HG02588 (cell line): Measurements from ENCODE around the gene ERBIN.
"Not testable (repeated sequence)": the region's sequence is repeated elsewhere in the genome, so short reads cannot be mapped to it uniquely, and the experiment has no call there.

ENCODE experiments used
- ATAC-seq: cut with Tn5 transposase; IDR thresholded peaks from one replicate; pipeline ENCODE4 v1.9.1; 2021; ENCODE audit warnings: mild to moderate bottlenecking, moderate library complexity; ENCODE audit not compliant: unreplicated experiment

ERBIN gene

GRCh38 chr5:65961633-65962032 is 35.3 kb downstream of the ERBIN start:
- peak; percentile 96 for ATAC-seq

DNA sequence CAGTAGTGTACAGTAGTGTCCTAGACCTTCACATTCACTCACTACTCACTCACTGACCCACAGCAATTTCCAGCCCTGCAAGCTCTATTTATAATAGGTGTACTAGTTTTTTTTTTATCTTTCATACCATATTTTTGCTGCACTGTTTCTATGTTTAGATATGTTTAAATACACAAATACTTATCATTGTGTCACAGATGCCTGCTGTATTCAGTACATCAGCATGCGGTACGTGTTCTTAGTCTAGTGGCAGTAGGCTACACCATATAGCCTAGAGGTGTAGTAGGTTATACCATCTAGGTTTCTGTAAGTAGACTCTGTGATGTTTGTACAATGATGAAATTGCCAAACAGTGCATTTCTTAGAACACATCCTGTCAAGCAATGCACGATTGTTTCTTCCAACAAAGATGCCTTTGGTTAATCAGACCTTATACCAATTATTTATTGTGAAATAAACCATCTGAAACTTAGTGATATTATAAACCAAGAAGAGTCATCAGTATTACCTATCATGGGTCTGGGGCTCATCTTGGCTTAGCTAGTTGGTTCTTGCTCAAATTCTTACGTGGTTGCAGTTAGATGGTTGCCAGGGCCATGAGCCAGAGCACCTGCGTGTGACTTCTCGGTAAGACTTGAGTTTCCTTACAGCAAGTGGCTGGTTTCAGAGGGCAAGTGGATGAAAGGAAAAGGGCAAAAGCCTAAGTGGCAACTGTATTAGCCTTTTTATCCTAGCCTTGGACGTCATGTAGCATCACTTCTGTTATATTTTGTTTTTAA is 41.1 kb downstream of the ERBIN start:
- ATAC-seq: no peak

GRCh38 chr5:65969539-65970393 is 43.4 kb downstream of the ERBIN start:
- no peak for ATAC-seq

- ATAC-seq: no peak
These were observed 44.3 kb downstream of the ERBIN start for GRCh38 chr5:65970481-65971367.

DNA sequence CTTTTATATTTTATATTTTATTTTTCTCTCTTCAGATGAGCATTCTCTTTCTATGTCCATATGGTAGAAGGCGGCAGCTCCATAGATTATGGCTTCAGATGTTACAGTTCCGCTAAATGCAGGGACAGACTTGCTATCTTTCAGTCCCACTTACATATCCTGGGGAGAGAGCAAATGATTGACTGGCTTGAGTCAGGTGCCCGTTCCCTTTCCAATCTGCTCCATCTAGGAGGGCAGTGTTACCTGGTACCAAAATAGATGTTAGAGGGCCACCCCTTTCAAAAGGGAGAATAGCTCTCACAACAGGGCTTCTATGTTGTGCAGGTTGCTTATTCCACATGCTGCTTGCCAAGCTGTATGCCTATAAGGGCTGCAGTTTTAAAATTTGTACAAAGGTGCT is 45.3 kb downstream of the ERBIN start:
- ATAC-seq: no peak

DNA sequence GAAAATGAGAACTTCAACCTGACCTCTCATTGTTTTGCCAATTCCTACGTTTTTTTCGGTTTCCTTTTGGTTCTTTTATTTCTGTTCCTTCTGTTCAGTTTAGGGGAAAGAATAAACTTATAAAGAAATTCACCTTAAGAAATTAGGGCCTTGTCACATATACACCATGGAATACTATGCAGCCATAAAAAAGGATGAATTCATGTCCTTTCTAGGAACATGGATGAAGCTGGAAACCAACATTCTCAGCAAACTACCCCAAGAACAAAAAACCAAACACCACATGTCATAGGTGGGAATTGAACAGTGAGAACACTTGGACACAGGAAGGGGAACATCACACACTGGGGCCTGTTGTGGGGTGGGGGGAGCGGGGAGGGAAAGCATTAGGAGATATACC is 46.5 kb downstream of the ERBIN start:
- not testable (repeated sequence) for ATAC-seq

DNA sequence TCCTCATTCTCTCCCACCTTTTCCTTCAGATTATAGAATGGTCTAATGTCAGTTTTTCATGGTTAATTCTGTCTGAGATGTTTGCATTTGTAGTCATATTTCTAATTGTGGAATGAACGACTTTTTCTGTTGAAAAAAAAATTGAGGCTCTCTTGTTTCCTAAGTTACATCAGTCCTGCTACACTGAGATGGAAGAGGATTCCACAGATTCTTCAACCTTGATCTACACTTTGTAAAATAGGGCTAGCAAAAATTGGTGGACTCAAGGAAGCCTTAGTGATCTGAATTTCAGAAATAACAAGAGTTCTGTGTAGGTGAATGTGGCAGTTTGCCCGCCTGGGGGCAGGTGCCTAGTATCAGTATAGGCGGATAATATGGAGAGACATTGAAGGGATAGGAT is 51.9 kb downstream of the ERBIN start:
- ATAC-seq: no peak

- ATAC-seq: no peak
These were observed 55.2 kb downstream of the ERBIN start for GRCh38 chr5:65981548-65981947.

GRCh38 chr5:65981969-65982619 is 55.7 kb downstream of the ERBIN start:
- no peak for ATAC-seq

- ATAC-seq: no peak
These were observed 56.3 kb downstream of the ERBIN start for GRCh38 chr5:65982635-65983034.

- ATAC-seq: no peak
These were observed 57.9 kb downstream of the ERBIN start for GRCh38 chr5:65984098-65984885.

DNA sequence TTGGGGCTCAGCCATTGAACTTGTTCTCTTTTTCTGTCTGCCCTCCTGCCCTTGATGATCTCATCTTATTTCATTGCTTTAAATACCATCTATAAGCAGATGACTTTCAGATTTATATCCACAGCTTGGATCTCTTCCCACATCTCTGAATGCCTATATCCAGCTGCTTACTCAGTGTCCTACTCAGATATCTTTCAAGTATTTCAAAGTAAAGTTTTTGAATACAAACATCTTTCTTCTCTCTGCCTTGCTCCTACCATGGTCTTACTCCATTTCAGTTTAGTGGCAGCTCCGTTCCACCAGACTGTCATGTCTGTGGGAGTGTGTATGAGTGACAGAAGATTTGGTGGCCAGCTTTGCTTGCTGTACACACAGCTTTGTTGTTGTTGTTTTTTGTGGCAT is 59.7 kb downstream of the ERBIN start:
- ATAC-seq: no peak

GRCh38 chr5:65986796-65987195 is 60.4 kb downstream of the ERBIN start:
- no peak for ATAC-seq

DNA sequence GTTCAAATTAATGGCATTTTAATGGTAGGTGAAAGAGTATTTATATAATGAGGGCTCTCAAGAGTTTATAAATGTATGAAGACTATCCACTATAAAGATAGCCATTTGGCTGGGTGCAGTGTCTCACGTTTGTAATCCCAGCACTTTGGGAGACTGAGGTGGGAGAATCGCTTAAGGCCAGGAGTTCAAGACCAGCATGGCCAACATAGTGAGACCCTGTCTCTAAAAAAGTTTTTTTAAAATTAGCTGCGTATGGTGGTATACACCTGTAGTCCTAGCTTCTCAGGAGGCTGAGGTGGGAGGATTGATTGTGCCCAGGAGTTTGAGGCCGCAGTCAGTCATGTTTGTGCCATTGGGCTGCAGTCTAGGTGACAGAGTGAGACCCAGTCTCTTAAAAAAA is 61.6 kb downstream of the ERBIN start:
- no peak for ATAC-seq

DNA sequence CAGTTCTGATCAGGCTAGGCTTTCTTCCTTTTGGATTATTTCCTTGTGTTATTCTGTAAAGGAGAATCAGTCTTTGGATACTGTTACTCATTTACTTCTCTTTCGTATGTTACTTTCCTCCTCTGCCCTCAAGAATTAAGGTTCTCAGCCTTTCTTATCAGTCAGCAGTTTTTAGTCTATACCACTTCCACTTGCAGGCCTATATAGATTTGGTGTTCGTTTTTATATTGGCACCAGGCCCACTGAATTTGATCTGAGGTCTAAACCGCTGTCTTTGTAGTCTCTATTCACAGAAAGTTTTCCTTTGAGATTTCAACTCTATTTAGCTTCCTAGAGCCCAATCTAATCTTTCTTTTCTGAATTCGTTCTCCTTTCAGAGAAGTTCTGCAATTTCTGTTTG is 62.8 kb downstream of the ERBIN start:
- no peak for ATAC-seq

- no peak for ATAC-seq
These were observed 66.3 kb downstream of the ERBIN start for GRCh38 chr5:65992630-65993029.

DNA sequence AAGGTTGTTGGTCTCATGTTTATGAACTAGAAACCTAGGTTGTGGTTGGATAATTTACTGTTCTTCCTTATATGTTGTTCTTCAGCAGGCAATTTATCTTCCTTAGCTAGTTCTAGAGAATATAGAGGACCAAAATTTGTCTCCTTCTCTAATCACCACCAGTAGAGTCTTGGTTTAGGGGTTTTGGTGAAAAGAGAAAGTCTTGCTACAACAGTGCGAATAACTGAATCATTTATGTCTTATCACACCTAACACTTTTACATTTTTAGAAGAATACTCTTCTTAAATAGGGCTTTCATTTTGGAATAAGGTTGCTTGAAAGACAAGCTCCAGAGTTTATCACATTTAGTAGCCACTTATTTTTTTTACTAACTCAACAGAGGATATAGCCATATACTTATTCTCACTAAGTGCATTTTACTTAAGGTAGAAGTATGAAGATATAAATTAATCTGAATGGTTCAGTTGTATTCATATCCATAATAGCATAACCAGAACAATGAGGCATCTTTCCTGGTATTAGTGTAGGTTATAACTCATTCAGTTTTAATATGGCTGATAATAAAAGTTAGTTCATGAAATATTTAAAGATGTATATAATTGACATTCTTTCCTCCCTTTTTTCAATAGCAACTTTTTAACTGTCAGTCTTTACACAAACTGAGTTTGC is 67.9 kb downstream of the ERBIN start:
- ATAC-seq: no peak

- no peak for ATAC-seq
These were observed 72.8 kb downstream of the ERBIN start for GRCh38 chr5:65999061-65999723.

GRCh38 chr5:66001952-66002351 is 75.6 kb downstream of the ERBIN start:
- ATAC-seq: no peak
